HG02970 (cell line): ENCODE results near the gene ZBTB7C.

Experiments used
- ATAC-seq: cut with Tn5 transposase; IDR thresholded peaks from one replicate; pipeline ENCODE4 v1.9.1; 2021; ENCODE audit warnings: mild to moderate bottlenecking, moderate library complexity, moderate number of reproducible peaks; ENCODE audit not compliant: unreplicated experiment, low FRiP score

The ZBTB7C gene

GRCh38 chr18:48106976-48107781 is 302.0 kb downstream of the ZBTB7C start:
- no peak for ATAC-seq

GRCh38 chr18:48106498-48106897 is 302.7 kb downstream of the ZBTB7C start:
- no peak for ATAC-seq

DNA sequence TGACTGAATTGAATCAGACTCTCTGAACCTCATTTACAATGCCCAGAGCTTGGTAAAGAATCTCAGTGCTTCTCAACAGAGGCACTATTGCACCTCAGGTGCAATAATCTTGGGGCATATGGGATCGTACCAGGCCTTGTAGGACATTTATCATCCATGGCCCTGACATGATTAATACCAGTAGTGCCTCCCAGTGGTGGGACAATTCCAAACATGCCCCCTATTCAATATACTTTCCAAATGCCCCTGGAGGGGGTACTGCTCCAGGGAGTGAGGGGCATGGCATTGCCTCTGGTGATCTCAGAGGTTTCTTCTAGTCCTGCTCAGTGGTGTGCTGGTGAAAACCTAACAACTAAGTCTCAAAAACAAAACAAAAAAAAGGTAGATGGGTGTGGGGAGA is 303.9 kb downstream of the ZBTB7C start:
- no peak for ATAC-seq

DNA sequence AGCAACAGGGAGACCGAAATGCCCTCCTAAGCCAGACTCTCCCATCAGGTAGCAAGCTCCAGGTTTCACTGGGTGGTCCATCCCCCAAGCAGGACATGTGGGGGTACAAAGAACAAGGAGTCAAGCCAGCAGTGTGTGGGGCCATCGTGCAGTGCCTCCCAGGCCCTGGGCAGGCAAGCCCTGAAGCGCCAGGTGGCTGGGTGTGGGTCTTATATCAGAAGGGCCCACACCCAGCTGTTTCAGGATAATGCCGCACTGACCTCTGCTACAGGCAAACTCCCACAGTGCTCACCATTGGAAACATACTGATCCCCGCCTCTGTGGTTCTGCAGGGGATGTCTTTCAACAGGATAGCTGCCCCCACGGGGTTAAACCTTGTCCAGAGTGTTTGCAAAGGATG is 304.5 kb downstream of the ZBTB7C start:
- ATAC-seq: no peak

DNA sequence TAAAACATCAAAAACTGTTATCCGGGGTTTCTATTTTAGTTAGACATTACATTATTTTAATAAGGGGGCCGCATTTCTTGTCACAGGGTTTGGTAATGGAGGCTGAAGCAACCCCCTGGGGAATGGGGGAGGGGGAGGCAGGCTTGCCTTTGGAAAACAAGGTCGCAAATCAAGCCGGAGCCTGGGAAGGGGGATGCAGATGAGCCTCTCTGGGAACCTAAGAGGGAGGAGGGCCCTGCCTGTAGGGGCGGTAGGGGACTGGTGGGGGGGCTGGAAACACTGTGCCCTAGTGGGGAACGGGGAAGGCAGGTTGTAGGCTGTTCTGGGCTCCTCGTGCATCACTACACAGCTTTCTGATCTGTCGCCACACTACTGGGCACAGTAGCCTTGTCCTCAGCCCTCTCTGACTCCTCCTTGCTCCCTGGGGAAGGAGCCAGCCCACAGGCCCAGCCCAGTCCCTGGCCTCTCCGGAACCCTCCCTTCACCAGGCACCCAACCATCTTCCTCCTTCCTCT is 308.5 kb downstream of the ZBTB7C start:
- ATAC-seq: no peak

- ATAC-seq: no peak
Observed at GRCh38 chr18:48100165-48100575, 309.0 kb downstream of the ZBTB7C start.

DNA sequence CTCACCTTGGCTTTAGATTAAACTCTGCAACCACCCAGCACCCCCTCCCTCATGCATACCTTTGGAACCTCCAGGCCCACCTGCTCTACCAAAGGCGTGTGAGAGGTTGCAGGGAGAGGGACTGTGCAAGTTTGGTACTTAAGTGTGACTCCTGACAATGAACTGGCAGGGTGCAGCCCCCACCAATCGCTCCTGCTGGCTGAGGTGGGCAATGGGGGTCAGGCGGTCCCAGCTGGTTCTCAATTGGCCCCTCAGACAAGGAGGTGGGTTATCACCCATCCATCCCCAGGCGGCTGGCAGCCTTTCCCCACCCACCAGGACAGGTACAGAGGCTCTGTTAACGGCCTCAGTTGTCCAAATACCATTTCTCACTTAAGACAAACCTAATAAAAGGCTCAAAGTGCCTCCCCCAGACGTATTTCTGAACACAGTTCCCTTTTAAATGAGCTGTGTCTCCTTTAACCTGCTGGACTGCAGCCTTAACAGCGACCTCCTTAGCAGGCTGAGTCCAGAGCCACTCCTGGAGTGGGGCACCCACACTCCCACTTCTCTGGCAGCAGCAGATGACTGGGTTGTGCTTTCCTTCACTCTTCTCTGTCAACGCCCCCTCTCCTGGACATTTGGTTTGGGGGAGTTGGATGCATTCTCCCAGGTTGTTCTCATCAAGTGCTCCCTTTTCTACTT is 309.6 kb downstream of the ZBTB7C start:
- ATAC-seq: no peak

GRCh38 chr18:48098538-48098937 is 310.6 kb downstream of the ZBTB7C start:
- ATAC-seq: no peak

GRCh38 chr18:48098007-48098406 is 311.2 kb downstream of the ZBTB7C start:
- ATAC-seq: no peak

DNA sequence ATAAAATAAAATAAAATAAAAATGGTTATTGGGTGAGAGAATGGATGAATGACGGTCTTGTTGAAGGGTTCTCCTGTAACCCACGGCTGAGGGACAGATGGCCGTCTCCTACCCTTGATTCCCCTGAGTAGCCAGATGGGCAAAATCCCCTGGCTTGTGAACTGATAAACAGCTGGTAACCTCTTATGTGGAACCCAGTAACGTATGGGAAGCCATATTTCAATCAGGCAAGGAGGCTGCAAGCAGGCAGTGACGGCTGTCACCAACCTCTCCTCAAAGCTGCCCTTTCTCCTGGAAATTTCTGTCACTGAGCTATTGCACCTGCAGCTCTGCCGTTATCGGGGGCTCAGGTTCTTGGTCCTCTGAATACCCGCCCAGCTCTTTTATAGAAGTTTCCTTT is 313.5 kb downstream of the ZBTB7C start:
- ATAC-seq: no peak

DNA sequence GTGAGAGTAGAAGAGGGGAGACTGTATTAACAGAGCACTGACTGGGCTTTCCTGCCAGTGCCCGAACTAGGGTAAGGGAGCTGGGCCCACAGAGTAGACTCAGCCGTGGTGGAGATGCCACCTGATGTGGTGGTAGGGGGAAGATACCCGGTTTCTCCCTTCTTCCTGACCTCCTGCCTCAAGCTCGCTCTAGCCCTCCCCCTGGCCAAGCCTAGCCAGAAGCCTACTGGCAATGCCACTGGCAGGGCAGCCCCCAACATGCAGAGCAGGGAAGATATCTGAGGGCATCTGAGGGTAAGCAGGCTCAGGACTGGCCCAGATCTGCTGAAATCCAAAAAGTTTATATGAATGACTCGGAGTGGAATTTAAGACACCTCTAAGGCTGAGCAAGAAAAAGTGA is 316.1 kb downstream of the ZBTB7C start:
- ATAC-seq: no peak

- ATAC-seq: no peak
Observed at GRCh38 chr18:48091869-48092497, 317.2 kb downstream of the ZBTB7C start.

DNA sequence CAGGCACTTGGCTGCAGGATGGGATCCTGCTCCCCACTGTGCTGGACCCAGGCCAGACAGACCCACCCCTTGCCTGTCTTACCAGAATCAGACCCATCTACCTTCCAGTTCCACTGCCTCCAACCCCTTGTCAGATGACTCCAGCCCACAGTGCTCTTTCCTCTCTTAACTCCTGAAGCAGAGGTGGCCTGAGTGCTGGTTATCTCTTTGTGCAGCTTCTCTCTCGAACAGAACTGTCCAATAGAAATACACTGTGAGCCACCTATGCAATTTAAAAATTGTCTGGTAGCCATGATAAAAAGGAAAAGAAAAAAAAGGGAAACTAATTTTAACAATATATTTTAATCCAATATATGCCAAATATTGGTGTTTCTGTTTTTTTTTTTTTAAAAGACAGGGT is 318.5 kb downstream of the ZBTB7C start:
- ATAC-seq: no peak

DNA sequence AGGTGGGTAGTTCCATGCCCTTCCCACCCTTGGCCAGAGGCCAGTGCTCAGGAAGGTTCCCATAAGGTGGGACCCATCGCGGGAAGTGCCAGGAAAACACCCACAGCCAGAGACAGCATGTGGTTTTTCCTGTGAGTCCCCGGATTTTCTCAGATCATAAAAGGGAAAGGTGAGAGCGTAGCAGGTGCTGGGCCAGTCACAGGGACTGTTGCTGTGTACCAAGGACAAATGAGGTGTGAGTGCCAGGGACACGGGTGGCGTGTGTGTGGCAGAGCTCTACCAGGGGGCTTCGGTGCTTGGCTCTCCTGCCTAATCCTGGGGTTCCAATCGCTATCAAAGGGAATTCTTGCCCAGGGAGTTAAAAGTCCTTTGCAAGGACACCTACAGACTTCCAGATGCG is 319.2 kb downstream of the ZBTB7C start:
- ATAC-seq: no peak

DNA sequence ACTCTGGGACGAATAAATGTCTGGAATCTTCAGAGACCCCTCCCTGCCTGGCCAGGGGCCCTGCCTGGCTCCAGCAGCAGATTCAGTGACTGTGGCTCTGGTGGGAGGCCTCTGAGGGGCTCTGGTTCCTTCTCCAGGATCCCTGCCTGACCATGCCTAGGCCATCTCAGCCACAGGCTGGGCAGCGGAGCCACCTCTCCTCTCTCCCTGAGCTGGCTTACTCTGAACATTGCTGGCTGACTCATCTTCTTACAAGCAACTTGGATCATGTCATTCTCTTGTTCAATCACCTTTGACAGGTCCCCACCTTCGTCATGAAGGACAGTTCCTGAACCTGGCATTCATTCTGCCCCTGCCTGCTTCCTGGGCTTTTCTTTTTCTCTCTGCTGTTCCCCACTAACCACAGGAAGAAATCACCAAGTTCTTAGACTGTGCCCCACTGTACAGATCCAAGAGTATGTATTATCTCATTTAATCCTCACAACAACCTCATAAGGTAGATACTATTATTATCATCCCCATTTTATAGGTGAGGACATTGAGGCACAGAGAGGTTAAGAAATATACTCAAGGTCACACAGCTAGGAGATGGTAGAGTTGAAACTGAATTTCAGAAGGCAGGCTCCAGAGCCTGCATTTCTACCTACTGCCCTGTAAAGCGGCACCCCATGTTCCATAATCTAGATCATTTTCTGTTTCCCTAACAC is 323.2 kb downstream of the ZBTB7C start:
- no peak for ATAC-seq

DNA sequence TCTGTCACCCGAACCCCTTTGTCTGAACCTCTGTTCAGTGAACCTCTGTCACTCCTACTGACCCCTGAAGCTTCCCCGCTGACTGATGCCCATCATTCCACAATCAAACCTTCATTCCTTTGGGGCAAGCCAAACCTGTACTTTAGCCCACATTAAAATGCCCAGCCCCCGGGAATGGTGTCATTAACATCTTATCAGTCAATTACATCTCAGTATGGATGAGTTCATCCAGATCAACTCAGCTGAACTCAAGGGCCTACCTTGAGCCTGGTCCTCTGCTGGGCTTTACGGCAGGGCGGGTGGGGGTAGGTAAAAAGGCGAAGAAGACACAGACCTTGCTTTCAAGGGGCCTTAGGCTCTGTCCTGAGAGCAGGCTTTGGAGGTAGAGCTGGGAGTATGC is 324.3 kb downstream of the ZBTB7C start:
- no peak for ATAC-seq

GRCh38 chr18:48084041-48084757 is 325.0 kb downstream of the ZBTB7C start:
- ATAC-seq: no peak

DNA sequence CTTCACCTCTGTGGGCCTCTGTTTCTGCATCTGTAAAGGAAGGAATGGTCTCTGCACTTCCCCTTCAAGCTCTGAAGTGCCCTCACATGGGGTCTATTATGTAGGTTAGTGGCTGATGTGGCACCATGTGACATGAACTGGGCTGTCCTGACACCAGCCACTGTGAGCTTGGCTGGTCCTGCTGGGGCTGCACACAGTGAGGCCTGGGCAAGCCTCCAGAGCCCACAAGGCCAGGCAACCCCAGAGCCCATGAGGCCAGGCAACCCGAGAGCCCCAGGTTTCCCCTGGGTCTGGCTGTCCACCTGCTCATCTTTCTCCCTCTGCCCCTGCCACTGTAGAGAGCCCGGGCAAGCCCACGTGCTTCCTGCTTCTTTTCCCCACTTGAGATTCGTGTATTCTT is 328.6 kb downstream of the ZBTB7C start:
- no peak for ATAC-seq

GRCh38 chr18:48079885-48080284 is 329.3 kb downstream of the ZBTB7C start:
- no peak for ATAC-seq

GRCh38 chr18:48078448-48078847 is 330.7 kb downstream of the ZBTB7C start:
- no peak for ATAC-seq
